Stimulated activated naive CD8-positive, alpha-beta T cell treated with anti-CD3 and anti-CD28 coated beads, Interleukin-15, Interleukin-2, amounts not matched to agents 100 U/mL and 50 U/mL, for 24 hours (primary cell): ENCODE data around the gene CYP4F2.
"Not testable (repeated sequence)": the region's sequence is repeated elsewhere in the genome, so short reads cannot be mapped to it uniquely, and the experiment has no call there.

Source experiments
- ATAC-seq: fragments of 150-1000 bp; cut with Tn5 transposase; one replicate; pipeline ENCODE4 v1.10.0; 2021
- DNase-seq: peaks from one replicate; pipeline ENCODE4 v3.0.0; 2021

Gene CYP4F2

GRCh38 chr19:15897738-15898276, at the start of gene CYP4F2:
Gene CYP4F2 (minus strand): TSS chr19:15898074. CDS start chr19:15897611, 463 bp downstream.
- no peak for DNase-seq
- no peak for ATAC-seq

- no peak for ATAC-seq
- DNase-seq: no peak
Observed at GRCh38 chr19:15945301-15945700, 47.4 kb upstream of the CYP4F2 start.

GRCh38 chr19:15944401-15944800, 46.5 kb upstream of the CYP4F2 start:
- DNase-seq: no peak
- ATAC-seq: no peak

GRCh38 chr19:15937771-15938170, 39.9 kb upstream of the CYP4F2 start:
- DNase-seq (no peak), ATAC-seq (no peak)

GRCh38 chr19:15936950-15937349, 39.1 kb upstream of the CYP4F2 start:
- DNase-seq (no peak), ATAC-seq (no peak)

- no peak for DNase-seq
- no peak for ATAC-seq
Observed at GRCh38 chr19:15936173-15936572, 38.3 kb upstream of the CYP4F2 start.

GRCh38 chr19:15935167-15935702, 37.4 kb upstream of the CYP4F2 start:
- ATAC-seq: no peak
- DNase-seq: no peak

GRCh38 chr19:15934332-15935078, 36.6 kb upstream of the CYP4F2 start, which contains the start of gene CYP4F11:
Gene CYP4F11 (minus strand): TSS chr19:15934529. CDS start chr19:15934408, 121 bp downstream.
- no peak for DNase-seq
- ATAC-seq: no peak

- not testable (repeated sequence) for DNase-seq
Observed at GRCh38 chr19:15933761-15934331, 36.0 kb upstream of the CYP4F2 start.

GRCh38 chr19:15928321-15928720, 30.4 kb upstream of the CYP4F2 start:
- ATAC-seq: no peak
- DNase-seq: no peak

More at GRCh38 chr19:15933761-15934331, 36.0 kb upstream of the CYP4F2 start:
- ATAC-seq: not testable (repeated sequence)

- DNase-seq (no peak), ATAC-seq (no peak)
Observed at GRCh38 chr19:15926484-15926883, 28.6 kb upstream of the CYP4F2 start.

GRCh38 chr19:15923702-15924101, 25.8 kb upstream of the CYP4F2 start:
- no peak for ATAC-seq
- DNase-seq: no peak

- ATAC-seq (no peak), DNase-seq (no peak)
Observed at GRCh38 chr19:15922021-15922420, 24.1 kb upstream of the CYP4F2 start.

- ATAC-seq: no peak
- no peak for DNase-seq
Observed at GRCh38 chr19:15919243-15919642, 21.4 kb upstream of the CYP4F2 start.

GRCh38 chr19:15915109-15915508, 17.2 kb upstream of the CYP4F2 start:
- DNase-seq (no peak), ATAC-seq (no peak)

- no peak for ATAC-seq
- no peak for DNase-seq
Observed at GRCh38 chr19:15913830-15914229, 16.0 kb upstream of the CYP4F2 start.

GRCh38 chr19:15913384-15913783, 15.5 kb upstream of the CYP4F2 start:
- ATAC-seq (no peak), DNase-seq (no peak)

GRCh38 chr19:15911599-15912235, 13.8 kb upstream of the CYP4F2 start:
- no peak for DNase-seq
- ATAC-seq: no peak

- DNase-seq (no peak), ATAC-seq (no peak)
Observed at GRCh38 chr19:15905026-15905425, 7.2 kb upstream of the CYP4F2 start.

- not testable (repeated sequence) for ATAC-seq, DNase-seq
Observed at GRCh38 chr19:15902898-15903297, 5.0 kb upstream of the CYP4F2 start.

GRCh38 chr19:15902254-15902653, 4.4 kb upstream of the CYP4F2 start:
- ATAC-seq: no peak
- no peak for DNase-seq

- DNase-seq (no peak), ATAC-seq (no peak)
Observed at GRCh38 chr19:15900504-15900903, 2.6 kb upstream of the CYP4F2 start.

GRCh38 chr19:15900032-15900431, 2.2 kb upstream of the CYP4F2 start:
- ATAC-seq, DNase-seq: not testable (repeated sequence)
